ENCODE measurements around the gene PHPT1. TPM values are rescaled to one million over a fixed set of nuclear protein-coding genes. Genes with fewer than 3 reads are reported as not detected.
A peak's percentile ranks its signal among the peaks of the same experiment; 100 is the strongest.

The PHPT1 gene
- total and polyA plus RNA-seq, 12 donors, result 310 to 650 (median 336) TPM

GRCh38 chr9:136848393-136849037, 694 bp upstream of the PHPT1 start:
- H3K36me3 ChIP-seq, result peaks cover 0 to 33% (median 11%) of the 10 kb centered on the region in 9 donors
- H3K4me1 ChIP-seq, result peaks cover 20 to 61% (median 53%) of the 10 kb centered on the region in 9 donors
- H3K27me3 ChIP-seq, result peaks cover 0 to 48% (median 25%) of the 10 kb centered on the region in 7 donors
- ATAC-seq (peak; percentile 10 to 50 (median 31)), DNase-seq (peak; percentile 57)
- WGBS, 2 donors, result 0% methylated on average over 21 to 51 of the region's 53 CpGs
- peak overlapping the region; percentile 74 to 99 (median 82) for H3K4me3 ChIP-seq
- intact Hi-C loops (cut with DNase I), result loop anchor here in 6 of 10 donors (1.0 to 10.0 kb wide), 9 partner anchors 38 to 176 kb away; partner anchors contain the start of genes FBXW5 (in 5 of the 6), TMEM141 (in 3 of the 6), TRAF2 (in 2 of the 6) and ABCA2 (in 1 of the 6)
- TF ChIP-seq CTCF (IDR thresholded peaks at IDR 0.05), result no peak
- peak overlapping the region; percentile 77 to 96 (median 92) for H3K27ac ChIP-seq
- H3K9me3 ChIP-seq, result no peaks in the 10 kb centered on the region

- 31 to 37% methylated on average over 43 of the region's 43 CpGs for WGBS, 2 donors
Observed at GRCh38 chr9:136849960-136850865, 1.0 kb downstream of the PHPT1 start.

GRCh38 chr9:136850866-136851775, 1.9 kb downstream of the PHPT1 start:
- Histone ChIP-seq H3K36me3 (peaks cover 0 to 27% (median 11%) of the 10 kb centered on the region in 9 donors), H3K4me1 (peaks cover 18 to 48% (median 41%) of the 10 kb centered on the region in 9 donors), H3K4me3 (peak overlapping the region in 3 of 10 donors; percentile 3 to 99 (median 82)), H3K27me3 (peaks cover 0 to 25% (median 4%) of the 10 kb centered on the region in 7 donors), H3K27ac (peak overlapping the region in 7 of 10 donors; percentile 1 to 96 (median 92)), H3K9me3 (no peaks in the 10 kb centered on the region)
- WGBS, 2 donors, result 81 to 82% methylated on average over 23 of the region's 23 CpGs
- no peak for ATAC-seq
- no peak for TF ChIP-seq CTCF (IDR thresholded peaks at IDR 0.05)
- DNase-seq, result peak in 1 of 2 donors; percentile 12
- intact Hi-C loops (cut with DNase I), result loop anchor here in 3 of 10 donors (5.0 kb wide), 3 partner anchors 51 to 96 kb away; partner anchors contain the start of genes C8G (in 1 of the 3) and FBXW5 (in 1 of the 3)

More at GRCh38 chr9:136849960-136850865, 1.0 kb downstream of the PHPT1 start:
- H3K27me3 ChIP-seq, result peaks cover 0 to 34% (median 12%) of the 10 kb centered on the region in 7 donors
- H3K27ac ChIP-seq, result peak overlapping the region; percentile 77 to 96 (median 92)
- no peaks in the 10 kb centered on the region for H3K9me3 ChIP-seq
- no peak for TF ChIP-seq CTCF (IDR thresholded peaks at IDR 0.05)
- intact Hi-C loops (cut with DNase I), result loop anchor here in 8 of 10 donors (1.0 to 10.0 kb wide), 11 partner anchors 36 to 175 kb away; partner anchors contain the start of genes FBXW5 (in 6 of the 8), TMEM141 (in 3 of the 8), C8G (in 2 of the 8) and TRAF2 (in 2 of the 8)
- ATAC-seq (no peak), DNase-seq (peak in 1 of 2 donors; percentile 35)
- H3K36me3 ChIP-seq, result peaks cover 0 to 33% (median 11%) of the 10 kb centered on the region in 9 donors
- peaks cover 18 to 50% (median 45%) of the 10 kb centered on the region in 9 donors for H3K4me1 ChIP-seq
- H3K4me3 ChIP-seq, result peak overlapping the region; percentile 39 to 99 (median 82)

Data from heart right ventricle (tissue), 16 donors.